ENCODE data around the gene ZNF716. TPM values are rescaled to one million over a fixed set of nuclear protein-coding genes. Genes with fewer than 3 reads are reported as not detected.

The ZNF716 gene
- total and polyA plus RNA-seq, 2 of the 13 experiments (the other 11 are each of a cell fraction or from before 2014, with no cell fraction given), result not detected

- POLR2A ChIA-PET, result no interaction called here
- BruUV-seq (replicated peaks), result no TSS peak
- no peak for TF ChIP-seq PITX1 (CRISPR knock-in tag; IDR thresholded peaks at IDR 0.05)
- TF ChIP-seq NR2F6 (IDR thresholded peaks at IDR 0.05), result no peak
- no peak for TF ChIP-seq NR2F6 (CRISPR knock-in tag; IDR thresholded peaks at IDR 0.05)
- no peak for TF ChIP-seq PHF5A (CRISPR knock-in tag; IDR thresholded peaks at IDR 0.05; ENCODE audit: low read depth, unreplicated experiment)
- TF ChIP-seq, protein P1, sequence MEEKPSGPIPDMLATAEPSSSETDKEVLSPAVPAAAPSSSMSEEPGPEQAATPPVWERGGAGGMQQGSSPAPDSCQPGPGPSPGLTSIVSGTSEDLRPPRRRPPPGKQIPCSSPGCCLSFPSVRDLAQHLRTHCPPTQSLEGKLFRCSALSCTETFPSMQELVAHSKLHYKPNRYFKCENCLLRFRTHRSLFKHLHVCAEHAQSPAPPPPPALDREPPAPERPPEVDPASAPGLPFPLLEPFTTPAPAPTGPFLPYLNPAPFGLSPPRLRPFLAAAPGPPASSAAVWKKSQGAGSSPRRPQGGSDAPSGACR (CRISPR knock-in tag; IDR thresholded peaks at IDR 0.05), result no peak
- TF ChIP-seq ZFP36L2 (CRISPR knock-in tag; IDR thresholded peaks at IDR 0.05), result no peak
- TF ChIP-seq CBX2 (IDR thresholded peaks at IDR 0.05; ENCODE audit: low read depth, low read length), result no peak
- no peak for TF ChIP-seq CBX2 (CRISPR knock-in tag; IDR thresholded peaks at IDR 0.05; ENCODE audit: low read depth)
- no peak for TF ChIP-seq AHR (CRISPR knock-in tag; IDR thresholded peaks at IDR 0.05)
- TF ChIP-seq ZSCAN21 (CRISPR knock-in tag; IDR thresholded peaks at IDR 0.05; ENCODE audit: borderline replicate concordance), result no peak
- TF ChIP-seq, protein P2, sequence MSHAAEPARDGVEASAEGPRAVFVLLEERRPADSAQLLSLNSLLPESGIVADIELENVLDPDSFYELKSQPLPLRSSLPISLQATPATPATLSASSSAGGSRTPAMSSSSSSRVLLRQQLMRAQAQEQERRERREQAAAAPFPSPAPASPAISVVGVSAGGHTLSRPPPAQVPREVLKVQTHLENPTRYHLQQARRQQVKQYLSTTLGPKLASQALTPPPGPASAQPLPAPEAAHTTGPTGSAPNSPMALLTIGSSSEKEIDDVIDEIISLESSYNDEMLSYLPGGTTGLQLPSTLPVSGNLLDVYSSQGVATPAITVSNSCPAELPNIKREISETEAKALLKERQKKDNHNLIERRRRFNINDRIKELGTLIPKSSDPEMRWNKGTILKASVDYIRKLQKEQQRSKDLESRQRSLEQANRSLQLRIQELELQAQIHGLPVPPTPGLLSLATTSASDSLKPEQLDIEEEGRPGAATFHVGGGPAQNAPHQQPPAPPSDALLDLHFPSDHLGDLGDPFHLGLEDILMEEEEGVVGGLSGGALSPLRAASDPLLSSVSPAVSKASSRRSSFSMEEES (CRISPR knock-in tag; IDR thresholded peaks at IDR 0.05), result no peak
- TF ChIP-seq, protein P3, sequence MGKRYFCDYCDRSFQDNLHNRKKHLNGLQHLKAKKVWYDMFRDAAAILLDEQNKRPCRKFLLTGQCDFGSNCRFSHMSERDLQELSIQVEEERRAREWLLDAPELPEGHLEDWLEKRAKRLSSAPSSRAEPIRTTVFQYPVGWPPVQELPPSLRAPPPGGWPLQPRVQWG (CRISPR knock-in tag; IDR thresholded peaks at IDR 0.05; ENCODE audit: borderline replicate concordance, low read depth), result no peak
- TF ChIP-seq IRX3 (CRISPR knock-in tag; IDR thresholded peaks at IDR 0.05; ENCODE audit: borderline replicate concordance, low read depth), result no peak
- no peak for TF ChIP-seq ZNF775 (CRISPR knock-in tag; IDR thresholded peaks at IDR 0.05; ENCODE audit: borderline replicate concordance)
- no peak for TF ChIP-seq HNRNPLL (IDR thresholded peaks at IDR 0.05; ENCODE audit: low read depth, low read length, poor library complexity, severe bottlenecking)
Measured at GRCh38 chr7:57425239-57425944, 24.6 kb upstream of the ZNF716 start.

More at GRCh38 chr7:57425239-57425944, 24.6 kb upstream of the ZNF716 start:
- no peak overlapping the region for H2AFZ ChIP-seq (ENCODE audit: low read length)
- H3K4me3 ChIP-seq (replicated peaks in 1 of 3; ENCODE audit: insufficient read depth in 1 of 3, low read depth in 2 of 3, low read length in 3 of 3), result no peak overlapping the region
- H3K27me3 ChIP-seq (ENCODE audit: control insufficient read depth in 1 of 2, insufficient read depth in 2 of 2, low read length in 2 of 2), result no peaks in the 10 kb centered on the region
- H3K4me1 ChIP-seq (ENCODE audit: insufficient read depth, low read length), result no peaks in the 10 kb centered on the region
- H4K20me1 ChIP-seq (ENCODE audit: insufficient read depth, low read length), result no peaks in the 10 kb centered on the region
- CTCF ChIA-PET (ENCODE audit: low intra/inter-chr PET ratio, low total read pairs), result no interaction called here
- peaks cover 83% of the 10 kb centered on the region for H3K9me3 ChIP-seq (ENCODE audit: low read length)
- in situ Hi-C loops (cut with HindIII; ENCODE audit: extremely low pct_ligation_motif_present, low pct_unique_long_range_greater_than_20kb) (no loop called here), intact Hi-C loops (cut with micrococcal nuclease; ENCODE audit: unreplicated experiment) (no loop called here)
- DNase-seq (ENCODE audit: low spot score) (no peak), FAIRE-seq (no peak), ATAC-seq (no peak)
- WGBS (ENCODE audit: low lambda C conversion rate), result 88% methylated on average over 12 of the region's 39 CpGs
- no peaks in the 10 kb centered on the region for H3K79me2 ChIP-seq (ENCODE audit: insufficient read depth, low read length)
- H3K9ac ChIP-seq (ENCODE audit: insufficient read depth, low read depth, low read length), result no peak overlapping the region
- no peak overlapping the region for H3K27ac ChIP-seq (ENCODE audit: extremely low read length, insufficient read depth, low read length)
- no peak overlapping the region for H3K4me2 ChIP-seq (ENCODE audit: low read depth, low read length)
- no peaks in the 10 kb centered on the region for H3K36me3 ChIP-seq (replicated peaks in 1 of 2; ENCODE audit: control insufficient read depth in 1 of 2, insufficient read depth in 2 of 2, low read length in 2 of 2)
